K562 (cell line): ENCODE data around the gene SLC66A2. TPM values are rescaled to one million over a fixed set of nuclear protein-coding genes. Genes with fewer than 3 reads are reported as not detected.
A peak's percentile ranks its signal among the peaks of the same experiment; 100 is the strongest.

Experiments used
- ATAC-seq: fragments of 200-7000 bp; cut with Tn5 transposase; 3 replicates; pipeline ENCODE4 v1.9.1; 2020; ENCODE audit warnings: moderate library complexity
- BruUV-seq: library from RNA; stranded (reverse); fragments of 400-500 nt; replicated peaks from 2 replicates; lab custom pipeline; 2021; lab: Mats Ljungman, UMichigan
- CTCF ChIA-PET: fragments of 300-600 bp; formaldehyde crosslinking; extraction: SDS; loops from one replicate; lab custom pipeline; 2021; ENCODE audit warnings: low intra/inter-chr PET ratio; lab: Yijun Ruan, JAX
- POLR2A ChIA-PET: fragments of 300-600, 350-650 bp; sonication (Branson Sonifier 250); formaldehyde crosslinking; extraction: SDS; loops from one replicate; lab custom pipeline; 2021; ENCODE audit warnings: antibody characterized with exemption, inconsistent platforms; lab: Yijun Ruan, JAX
- DNase-seq, 4 experiments: peaks; one replicate each; pipeline versions ENCODE4 v3.0.0 to v3.0.0-alpha.2; 2011 to 2018; ENCODE audit warnings: low spot score in 3 of 4, mixed read lengths in 3 of 4; ENCODE audit errors: extremely low read depth in 1 of 4
- FAIRE-seq: peaks from 2 replicates; lab custom pipeline; 2011; peaks lifted over from hg19 to GRCh38; lab: Jason Lieb, UNC
- H2AFZ ChIP-seq: 2 replicates; pipeline ENCODE4 v1.6.0; 2011; ENCODE audit warnings: low read depth, low read length, control low read depth, inconsistent platforms
- H3K27ac ChIP-seq: fragments of 200-600 bp; 3 replicates; pipeline ENCODE4 v1.8.0; 2011; ENCODE audit warnings: low read depth, mild to moderate bottlenecking, control low read depth, inconsistent platforms, low read length, moderate library complexity, mixed read lengths; ENCODE audit errors: extremely low read depth
- H3K27me3 ChIP-seq, 2 experiments: fragments of 300-600 bp in 1 of 2; 2 replicates in 1 of 2; 3 replicates in 1 of 2; pipeline versions ENCODE4 v1.6.0 to v1.8.0; 2011; ENCODE audit warnings: inconsistent platforms in 2 of 2, low read length in 2 of 2, mild to moderate bottlenecking in 1 of 2, mixed read lengths in 1 of 2, moderate library complexity in 1 of 2; ENCODE audit not compliant: control insufficient read depth in 2 of 2, insufficient read depth in 2 of 2
- H3K36me3 ChIP-seq: fragments of 300-600 bp; 3 replicates; pipeline ENCODE4 v1.8.0; 2011; ENCODE audit warnings: mild to moderate bottlenecking, low read length, inconsistent platforms; ENCODE audit not compliant: control insufficient read depth, insufficient read depth
- H3K4me1 ChIP-seq, 2 experiments: fragments of 200-600 bp in 1 of 2; replicated peaks in 1 of 2; 2 replicates in 1 of 2; 3 replicates in 1 of 2; pipeline versions ENCODE4 v1.5.1 to v1.8.0; 2011; ENCODE audit warnings: inconsistent platforms in 2 of 2, low read length in 2 of 2, mild to moderate bottlenecking in 1 of 2, mixed read lengths in 1 of 2, moderate library complexity in 1 of 2; ENCODE audit not compliant: control insufficient read depth in 2 of 2, insufficient read depth in 2 of 2
- H3K4me2 ChIP-seq: 2 replicates; pipeline ENCODE4 v1.6.1; 2011; ENCODE audit warnings: low read length, control low read depth, inconsistent platforms, mixed read lengths; ENCODE audit not compliant: insufficient read depth
- H3K4me3 ChIP-seq: fragments of 200-600 bp; sonication (generic), shearing (Covaris generic); 2 replicates; pipeline ENCODE4 v1.5.1; 2016; ENCODE audit warnings: control low read depth, inconsistent platforms
- H3K79me2 ChIP-seq: fragments of 200-600 bp; 3 replicates; pipeline ENCODE4 v1.8.0; 2011; ENCODE audit warnings: low read length, inconsistent platforms; ENCODE audit not compliant: control insufficient read depth, insufficient read depth
- H3K9ac ChIP-seq, 2 experiments: 2 replicates each; pipeline versions ENCODE4 v1.6.0 to v1.6.1; 2011; ENCODE audit warnings: low read depth in 2 of 2, low read length in 2 of 2, control low read depth in 1 of 2, inconsistent platforms in 1 of 2, mild to moderate bottlenecking in 1 of 2, mixed read lengths in 1 of 2; ENCODE audit not compliant: insufficient read depth in 1 of 2
- H3K9me1 ChIP-seq: one replicate; pipeline ENCODE4 v1.6.0; 2011; ENCODE audit warnings: inconsistent platforms, mild to moderate bottlenecking, low read length, moderate library complexity; ENCODE audit not compliant: control insufficient read depth, insufficient read depth
- H3K9me3 ChIP-seq: replicated peaks from 2 replicates; pipeline ENCODE4 v1.5.1; 2011; ENCODE audit warnings: low read depth, low read length, inconsistent platforms; ENCODE audit not compliant: control insufficient read depth, insufficient read depth
- H4K20me1 ChIP-seq: replicated peaks from 2 replicates; pipeline ENCODE4 v1.6.1; 2011; ENCODE audit warnings: low read length, inconsistent platforms, mixed read lengths; ENCODE audit not compliant: control insufficient read depth, insufficient read depth
- ARID1B ChIP-seq: fragments of 450-650 bp; IDR thresholded peaks from 2 replicates; pipeline ENCODE4 v1.6.1; 2016; ENCODE audit warnings: antibody characterized with exemption, mild to moderate bottlenecking, inconsistent platforms
- BCL6 ChIP-seq: fragments of 250-450 bp; sonication (Bioruptor Pico); IDR thresholded peaks from 2 replicates; pipeline ENCODE4 v1.4.0; 2020
- CEBPG ChIP-seq, 3 experiments: fragments of 200-800 bp in 1 of 3; sonication (Bioruptor generic) in 1 of 3; sonication (generic) in 1 of 3; formaldehyde crosslinking in 1 of 3; IDR thresholded peaks in 2 of 3; conservative IDR thresholded peaks in 1 of 3; 2 replicates each; pipeline versions ENCODE4 v1.6.1 to v1.8.0; 2016 to 2022; ENCODE audit warnings: missing compliant biosample characterization in 2 of 3, missing genetic modification characterization in 2 of 3, mild to moderate bottlenecking in 1 of 3, missing genetic modification reagents in 1 of 3
- CXXC5 ChIP-seq: fragments of 250-450 bp; sonication (Bioruptor Pico); IDR thresholded peaks from 2 replicates; pipeline ENCODE4 v1.8.0; 2022; ENCODE audit warnings: inconsistent platforms, mild to moderate bottlenecking, moderate library complexity
- MAZ ChIP-seq, 2 experiments: fragments of 450-650 bp in 1 of 2; sonication (generic) in 1 of 2; formaldehyde crosslinking; IDR thresholded peaks in 1 of 2; conservative IDR thresholded peaks in 1 of 2; 2 replicates each; pipeline versions ENCODE4 v1.4.0 to v1.5.0; 2020; ENCODE audit warnings: mild to moderate bottlenecking in 1 of 2, missing genetic modification reagents in 1 of 2
- NR1H2 ChIP-seq: sonication (generic); formaldehyde crosslinking; IDR thresholded peaks from 2 replicates; pipeline ENCODE4 v1.4.0; 2020; ENCODE audit warnings: mild to moderate bottlenecking, missing genetic modification reagents
- SUPT5H ChIP-seq: fragments of 450-650 bp; IDR thresholded peaks from 2 replicates; pipeline ENCODE4 v1.6.1; 2016
- TRIM24 ChIP-seq, 2 experiments: fragments of 450-650 bp; IDR thresholded peaks; 2 replicates each; pipeline ENCODE4 v1.6.1; 2016
- YY1 ChIP-seq, 3 experiments: IDR thresholded peaks; 2 replicates each; pipeline ENCODE4 v1.6.1; 2011; ENCODE audit warnings: low read length in 2 of 3, mild to moderate bottlenecking in 2 of 3, moderate library complexity in 2 of 3, borderline replicate concordance in 1 of 3, control low read depth in 1 of 3, low read depth in 1 of 3; ENCODE audit not compliant: insufficient read depth in 3 of 3, insufficient replicate concordance in 2 of 3, control insufficient read depth in 1 of 3, insufficient read length in 1 of 3; ENCODE audit errors: extremely low read depth in 1 of 3
- ZBTB33 ChIP-seq: sonication (generic); formaldehyde crosslinking; IDR thresholded peaks from 2 replicates; pipeline ENCODE4 v1.8.1; 2023; ENCODE audit warnings: mild to moderate bottlenecking, missing genetic modification reagents
- ZNF239 ChIP-seq: fragments of 250-450 bp; sonication (Bioruptor Pico); IDR thresholded peaks from 2 replicates; pipeline ENCODE4 v1.4.0; 2020; ENCODE audit warnings: mild to moderate bottlenecking
- ZNF644 ChIP-seq: fragments of 200-800 bp; sonication (Bioruptor generic); IDR thresholded peaks from 2 replicates; pipeline ENCODE4 v1.6.1; 2016; ENCODE audit warnings: low read depth, missing genetic modification characterization, missing compliant biosample characterization
- ZNF766 ChIP-seq: fragments of 200-800 bp; sonication (Bioruptor generic); conservative IDR thresholded peaks from 2 replicates; pipeline ENCODE4 v1.6.1; 2016; ENCODE audit warnings: missing genetic modification characterization, missing compliant biosample characterization
- WGBS: fragments of 100-300 bp; shearing (Covaris generic); methylation state at CpG from one replicate; pipeline ENCODE4 v1.1.6; 2016; ENCODE audit warnings: low coverage, mixed read lengths; ENCODE audit not compliant: insufficient coverage; ENCODE audit errors: missing lambda C conversion rate; 5-methylcytosine and 5-hydroxymethylcytosine counted together
- in situ Hi-C: fragments of 300-500 bp; cut with MboI; formaldehyde crosslinking; loops from 4 replicates; pipeline ENCODE4 v1.15.0; 2018; ENCODE audit warnings: inconsistent platforms, mixed read lengths
- intact Hi-C: fragments of 100-400 bp; cut with micrococcal nuclease; formaldehyde crosslinking; loops from 2 replicates; pipeline ENCODE4 v1.14.2; 2022
- polyA plus RNA-seq, 8 experiments: library from polyadenylated mRNA; depleted of rRNA in 4 of 8; stranded (reverse) in 5 of 8; unstranded in 3 of 8; fragments of >200 nt; fragmentation: Nextera tagmentation in 2 of 8; fragmentation: Illumina TruSeq in 1 of 8; extraction: Ambion mirVana in 2 of 8; extraction: Trizol in 1 of 8; gene quantifications; 2 replicates each; pipeline versions ENCODE4 v1.2.1 to v1.2.3, GENCODE V29; 2011 to 2014; ENCODE audit warnings: inconsistent platforms in 1 of 8, missing spikeins in 1 of 8
- total RNA-seq, 7 experiments: library from RNA; depleted of rRNA in 6 of 7; stranded (reverse); fragments of >200 nt in 6 of 7; fragmentation: Illumina TruSeq in 2 of 7; extraction: Trizol in 2 of 7; gene quantifications; 2 replicates each; pipeline versions ENCODE4 v1.2.1 to v1.2.3, GENCODE V29; 2011 to 2021; ENCODE audit warnings: low replicate concordance in 1 of 7

SLC66A2 gene
- total and polyA plus RNA-seq, 9 of the 15 experiments (the other 6 are each of a cell fraction or from before 2014, with no cell fraction given): 0.25 to 17.5 (median 5.6) TPM

- ATAC-seq: no peak
- CTCF ChIA-PET: no interaction called here
- no peak overlapping the region for H3K27ac ChIP-seq
- intact Hi-C loops (no loop called here), in situ Hi-C loops (no loop called here)
- DNase-seq: no peak
- peaks cover 82% of the 10 kb centered on the region for H3K36me3 ChIP-seq
- BruUV-seq: no TSS peak
- peaks cover 9 to 18% of the 10 kb centered on the region in 2 experiments; a peak in 4 of 5 replicates for H3K4me1 ChIP-seq
- H3K79me2 ChIP-seq: peaks cover 60% of the 10 kb centered on the region
- TF ChIP-seq ZBTB33 (CRISPR knock-in tag) (peak; percentile 77; the same call in 1 of the 2 replicates), ZNF766 (CRISPR knock-in tag) (no peak)
- WGBS: 94% methylated on average over 8 of the region's 16 CpGs
- H3K27me3 ChIP-seq: no peaks in the 10 kb centered on the region
- H3K9me3 ChIP-seq: no peaks in the 10 kb centered on the region
- peaks cover 30% of the 10 kb centered on the region for H4K20me1 ChIP-seq
- H2AFZ ChIP-seq: no peak overlapping the region
- no peak for FAIRE-seq
- no peak overlapping the region for H3K4me3 ChIP-seq
- no peak overlapping the region for H3K4me2 ChIP-seq
- H3K9ac ChIP-seq: no peak overlapping the region
- H3K9me1 ChIP-seq: no peaks in the 10 kb centered on the region
- POLR2A ChIA-PET: no interaction called here
These were observed 22.1 kb upstream of the SLC66A2 start for GRCh38 chr18:79973517-79973916.

GRCh38 chr18:79972720-79973119 is 21.3 kb upstream of the SLC66A2 start:
- in situ Hi-C loops (no loop called here), intact Hi-C loops (no loop called here)
- Histone ChIP-seq H3K9me3 (no peaks in the 10 kb centered on the region), H3K4me1 (peaks cover 9 to 18% of the 10 kb centered on the region in 2 experiments; a peak in 4 of 5 replicates), H3K4me2 (no peak overlapping the region), H3K9me1 (no peaks in the 10 kb centered on the region), H2AFZ (no peak overlapping the region), H3K4me3 (no peak overlapping the region), H3K9ac (no peak overlapping the region), H4K20me1 (peaks cover 30% of the 10 kb centered on the region), H3K27me3 (no peaks in the 10 kb centered on the region), H3K36me3 (peaks cover 77% of the 10 kb centered on the region), H3K79me2 (peaks cover 53% of the 10 kb centered on the region), H3K27ac (no peak overlapping the region)
- DNase-seq (no peak), FAIRE-seq (no peak), ATAC-seq (no peak)
- ChIA-PET POLR2A (no interaction called here), CTCF (no interaction called here)
- no TSS peak for BruUV-seq
- 100% methylated on average over 2 of the region's 3 CpGs for WGBS
- TF ChIP-seq ZNF239 (CRISPR knock-in tag) (no peak), NR1H2 (no peak), YY1 (IDR thresholded peaks at IDR 0.05; ENCODE audit: borderline replicate concordance in 1 of 3, control insufficient read depth in 1 of 3, extremely low read depth in 1 of 3, insufficient read depth in 3 of 3, insufficient read length in 1 of 3, insufficient replicate concordance in 2 of 3, low read depth in 1 of 3, low read length in 2 of 3) (no peak), MAZ (CRISPR knock-in tag; conservative IDR thresholded peaks at IDR 0.05 in 1 of 2, IDR thresholded peaks at IDR 0.05 in 1 of 2) (no peak), BCL6 (CRISPR knock-in tag) (no peak), SUPT5H (no peak), ZNF644 (no peak), CEBPG (CRISPR knock-in tag; IDR thresholded peaks at IDR 0.05) (no peak), CEBPG (tag; conservative IDR thresholded peaks at IDR 0.05 in 1 of 2, IDR thresholded peaks at IDR 0.05 in 1 of 2) (no peak), TRIM24 (IDR thresholded peaks at IDR 0.05) (no peak), ARID1B (no peak), CXXC5 (CRISPR knock-in tag) (no peak)
